ENCODE measurements around the gene YBX3.
A peak's percentile ranks its signal among the peaks of the same experiment; 100 is the strongest.

The YBX3 gene

DNA sequence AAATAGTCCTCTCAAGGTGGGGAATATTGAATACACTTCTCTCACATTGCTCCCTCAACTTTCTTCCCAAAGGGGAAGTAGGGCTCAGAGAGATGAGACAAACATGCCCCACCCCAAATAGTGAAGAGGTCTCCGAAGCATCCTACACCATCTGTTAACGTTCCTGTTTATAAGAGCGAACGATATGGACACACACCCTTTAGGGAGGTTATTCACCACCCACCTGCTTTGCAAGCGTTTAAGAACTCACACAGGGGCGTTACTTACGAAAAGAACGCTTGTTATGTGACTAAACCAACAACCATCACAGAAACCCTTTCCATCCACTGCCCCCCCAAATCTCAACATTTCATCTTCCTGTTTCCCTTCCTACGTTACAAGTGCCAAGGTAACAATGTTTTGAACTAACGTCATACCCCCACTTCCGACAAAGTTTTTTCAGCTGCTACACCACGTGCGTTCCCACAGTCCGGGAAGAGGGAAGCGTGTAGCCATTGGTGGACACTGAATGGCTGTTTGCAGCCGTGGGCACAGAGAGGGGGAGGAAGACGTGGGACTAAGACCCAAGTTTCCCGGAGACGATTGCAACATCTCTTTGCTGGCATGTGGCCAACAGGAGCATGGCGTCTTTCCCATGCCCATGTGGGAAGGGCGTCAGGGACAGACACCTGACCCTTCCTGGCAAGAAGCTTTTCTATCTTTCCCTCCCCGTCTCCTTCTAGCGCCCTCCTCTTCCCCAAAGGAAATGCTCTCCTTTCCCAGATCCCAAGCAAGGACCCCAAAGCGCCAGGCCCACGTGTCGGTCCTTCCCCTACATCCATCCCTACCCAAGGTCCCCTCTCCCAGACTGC lies 1.2 kb downstream of the YBX3 start:
- DNase-seq (ENCODE audit: low read depth): peak; percentile 97

DNA sequence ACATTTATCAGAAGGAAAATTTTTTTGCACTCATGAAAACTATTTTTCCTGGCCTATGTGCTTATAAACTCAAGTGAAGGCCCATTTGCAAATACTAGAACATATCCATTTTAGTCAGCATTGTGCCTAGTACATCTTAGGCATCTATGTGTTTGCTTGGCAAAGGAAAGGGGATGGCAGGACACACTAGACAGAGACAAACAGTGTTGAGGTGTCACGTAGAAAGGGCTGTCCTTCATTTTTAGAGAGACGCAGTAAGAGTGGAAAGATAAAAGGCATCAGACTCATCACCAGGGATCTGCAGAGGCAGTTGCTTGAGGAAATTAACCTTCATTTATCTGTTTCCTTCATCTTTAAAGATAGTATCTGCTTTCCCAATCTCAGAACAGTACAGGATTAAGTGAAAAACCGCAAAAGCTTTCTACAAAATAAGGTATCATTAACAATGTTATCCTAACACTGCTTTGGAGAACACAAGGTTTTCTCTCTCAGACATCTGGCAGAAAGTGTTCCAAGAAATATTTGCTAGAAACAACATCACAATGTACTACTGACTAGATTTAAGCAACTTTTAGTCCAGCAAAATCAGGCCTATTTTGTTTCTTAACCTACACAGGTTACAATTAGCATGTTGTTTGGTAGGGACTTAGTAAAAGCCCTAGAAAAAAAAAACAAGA lies 2.0 kb downstream of the YBX3 start:
- DNase-seq (ENCODE audit: low read depth): peak; percentile 15

DNA sequence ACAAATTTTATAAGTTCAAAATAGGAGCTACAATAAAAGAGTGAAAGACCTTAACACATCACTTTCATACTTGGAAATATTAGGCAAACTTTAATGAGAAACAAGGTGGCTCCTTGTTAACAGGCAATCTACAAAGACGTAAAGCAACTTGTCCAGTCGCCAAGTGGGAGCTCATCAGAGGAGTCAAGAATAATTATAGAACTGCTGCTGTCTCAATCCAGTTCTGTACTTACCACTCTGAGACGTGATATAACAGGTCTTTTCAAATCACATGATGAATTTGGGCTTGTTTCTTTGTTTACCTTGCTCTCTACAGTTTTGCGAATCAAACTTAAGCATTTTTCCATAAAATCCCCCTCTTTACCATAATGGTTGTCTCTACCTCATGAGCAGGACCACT lies 3.6 kb downstream of the YBX3 start:
- no peak for DNase-seq (ENCODE audit: low read depth)

DNA sequence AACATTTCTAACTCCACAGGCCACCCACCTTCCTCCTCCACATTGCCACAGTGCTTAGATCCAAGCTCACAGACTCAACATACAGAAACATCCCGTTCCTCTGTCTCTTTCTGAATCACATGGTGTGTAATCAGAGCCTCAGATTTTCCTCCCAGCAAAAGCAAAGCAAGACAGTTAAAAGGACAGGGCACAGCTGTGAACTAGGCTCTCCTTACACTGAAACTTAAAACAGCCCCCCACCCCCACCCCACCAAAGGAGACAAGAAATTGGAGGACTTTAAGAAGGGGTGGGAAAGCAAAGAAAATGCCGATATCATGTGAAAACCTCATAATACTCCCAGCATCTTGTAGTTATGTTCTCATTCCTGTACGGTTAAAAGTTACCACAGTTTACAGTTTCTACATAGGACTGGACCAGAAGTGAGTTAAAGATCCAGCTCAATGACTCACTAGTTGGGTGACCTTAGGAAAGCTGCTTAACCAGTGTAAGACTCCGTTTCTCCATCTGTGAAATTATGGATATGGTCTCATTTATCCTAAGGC lies 4.8 kb downstream of the YBX3 start:
- DNase-seq (ENCODE audit: low read depth): peak; percentile 77

DNA sequence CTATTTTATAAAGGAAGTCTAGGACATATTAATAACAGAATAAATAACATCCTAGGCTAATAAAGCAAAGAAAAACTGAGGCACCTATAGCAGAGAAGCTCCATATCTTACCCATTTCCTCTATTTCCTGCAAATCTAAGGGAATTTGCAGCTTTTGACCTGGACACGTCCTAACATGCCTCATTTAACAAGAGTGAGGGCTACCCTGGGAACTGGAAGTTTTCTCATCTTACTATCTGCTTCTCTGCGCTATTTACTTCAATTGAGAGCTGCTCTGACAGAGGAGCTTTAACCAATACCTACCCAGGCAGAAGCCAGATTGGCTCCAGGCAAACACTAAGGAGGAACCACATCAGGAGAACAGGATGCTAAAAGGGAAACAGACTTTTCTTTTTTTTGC lies 5.7 kb downstream of the YBX3 start:
- DNase-seq (ENCODE audit: low read depth): peak; percentile 19

DNA sequence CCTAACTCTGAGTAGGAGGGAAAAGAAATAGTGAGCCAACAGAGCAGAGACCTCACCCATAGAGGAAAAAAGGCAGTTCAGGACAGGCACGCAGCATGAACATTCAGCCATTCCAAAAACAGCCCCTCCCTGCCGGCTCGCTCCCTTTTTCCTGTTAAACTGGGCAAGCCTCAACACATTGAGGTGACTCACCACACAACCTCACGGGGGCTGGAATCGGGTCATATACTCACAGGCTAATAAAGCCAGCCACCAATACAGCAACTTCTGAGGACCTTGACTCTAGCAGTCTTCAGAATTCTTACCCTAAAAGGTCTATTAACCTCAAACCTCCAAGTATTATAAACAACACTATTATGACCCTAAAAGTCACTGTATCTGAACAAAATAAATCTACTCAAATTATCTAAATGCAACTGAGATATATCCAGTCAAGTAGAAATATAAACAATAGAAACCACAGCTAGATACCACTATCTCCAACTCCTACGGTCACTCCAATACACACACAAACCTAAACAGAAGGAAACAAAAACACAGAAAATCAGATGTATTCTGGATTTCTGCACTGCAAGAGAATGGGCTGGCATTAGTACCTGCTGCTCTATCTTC lies 6.3 kb downstream of the YBX3 start:
- DNase-seq (ENCODE audit: low read depth): peak; percentile 92

DNA sequence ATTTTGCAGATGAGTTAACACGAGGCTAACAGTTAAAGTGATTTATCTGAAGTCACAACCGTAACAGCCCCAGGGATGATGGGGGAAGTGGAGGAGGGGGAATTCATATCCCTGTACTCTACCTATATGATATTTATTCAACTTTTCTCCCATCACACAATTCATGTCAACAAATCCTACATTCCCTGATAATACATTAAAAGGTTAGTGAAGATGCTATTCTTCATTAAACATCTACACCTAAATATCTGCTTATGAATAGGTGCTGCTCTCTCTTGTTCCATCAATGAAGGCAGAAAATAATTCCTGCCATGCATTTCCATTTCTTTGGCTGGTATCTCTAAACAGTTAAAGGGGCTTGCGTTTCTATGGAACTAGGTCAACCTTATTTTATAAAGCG lies 6.8 kb downstream of the YBX3 start:
- no peak for DNase-seq (ENCODE audit: low read depth)

DNA sequence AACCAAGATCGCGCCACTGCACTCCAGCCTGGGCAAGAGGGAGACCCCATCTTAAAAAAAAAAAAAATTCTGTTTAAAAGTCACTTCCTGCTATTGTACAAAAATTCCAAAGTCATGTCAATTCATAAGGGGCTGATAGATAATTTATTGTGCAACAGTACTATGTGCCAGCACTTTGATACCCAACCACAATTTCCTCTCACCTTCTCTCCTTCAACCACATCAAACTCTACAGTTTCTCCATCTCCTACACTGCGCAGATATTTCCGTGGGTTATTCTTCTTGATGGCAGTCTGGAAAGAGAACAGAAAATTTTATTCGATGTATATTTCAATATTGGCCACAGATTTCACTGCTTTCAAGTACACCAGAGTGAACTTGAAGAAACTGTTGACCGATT lies 7.6 kb downstream of the YBX3 start:
- DNase-seq (ENCODE audit: low read depth): no peak

DNA sequence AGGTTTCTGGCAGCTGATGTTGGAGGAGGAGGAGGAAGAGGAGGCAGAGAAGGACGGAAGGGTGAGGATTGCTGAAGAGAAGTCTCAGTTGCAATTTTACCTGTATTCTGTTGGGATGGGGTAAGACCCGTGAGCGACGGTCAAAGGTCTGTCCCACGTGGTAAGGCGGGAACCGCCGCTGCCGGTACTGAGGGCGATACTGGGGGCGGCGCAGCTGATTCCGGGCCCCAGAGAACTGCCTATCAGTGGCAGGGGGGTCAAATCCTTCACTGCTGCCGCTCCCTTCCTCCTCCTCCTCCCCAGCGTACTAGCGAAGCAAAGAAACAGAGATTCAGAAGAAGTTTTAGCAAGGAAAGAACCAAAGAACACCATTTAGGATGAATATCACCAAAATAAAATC lies 13.3 kb downstream of the YBX3 start:
- no peak for DNase-seq (ENCODE audit: low read depth)

DNA sequence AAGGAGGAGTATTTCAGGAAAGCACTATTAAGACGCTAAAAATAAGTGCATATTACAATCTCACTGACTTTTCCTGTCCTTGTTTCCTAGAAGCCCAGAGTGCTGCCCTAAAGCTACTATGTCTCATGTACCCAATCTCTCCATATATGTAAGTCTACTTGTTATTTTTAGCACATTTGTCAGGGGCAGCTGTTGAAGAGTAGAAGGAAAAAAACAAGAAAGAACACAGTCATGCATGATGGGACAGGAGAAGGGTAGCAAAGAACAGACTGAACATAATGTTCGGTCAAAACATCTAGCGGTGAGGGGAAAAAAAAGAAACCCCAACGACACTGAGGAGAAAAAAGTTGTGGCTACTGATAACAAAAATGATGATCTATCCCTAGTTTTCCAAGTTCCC lies 14.3 kb downstream of the YBX3 start:
- no peak for DNase-seq (ENCODE audit: low read depth)

DNA sequence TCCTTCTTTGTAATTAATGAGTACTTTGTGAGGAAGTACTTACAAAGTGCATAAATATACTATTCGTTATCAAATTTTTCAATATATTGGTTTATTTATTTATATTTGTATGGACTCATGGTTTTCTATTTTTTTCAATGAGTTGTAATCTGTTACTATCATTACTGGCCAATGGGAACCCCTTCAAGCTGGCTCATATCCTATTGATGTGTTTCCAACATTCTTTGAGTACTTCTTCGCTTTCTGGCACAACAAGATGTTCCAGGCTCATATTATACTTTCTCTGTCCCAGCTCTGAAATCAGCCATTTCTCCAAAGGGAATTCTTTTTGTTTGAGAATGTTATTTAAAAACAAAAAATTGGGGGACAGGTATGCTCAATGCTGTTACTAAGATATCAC lies 17.5 kb downstream of the YBX3 start:
- DNase-seq (ENCODE audit: low read depth): no peak

DNA sequence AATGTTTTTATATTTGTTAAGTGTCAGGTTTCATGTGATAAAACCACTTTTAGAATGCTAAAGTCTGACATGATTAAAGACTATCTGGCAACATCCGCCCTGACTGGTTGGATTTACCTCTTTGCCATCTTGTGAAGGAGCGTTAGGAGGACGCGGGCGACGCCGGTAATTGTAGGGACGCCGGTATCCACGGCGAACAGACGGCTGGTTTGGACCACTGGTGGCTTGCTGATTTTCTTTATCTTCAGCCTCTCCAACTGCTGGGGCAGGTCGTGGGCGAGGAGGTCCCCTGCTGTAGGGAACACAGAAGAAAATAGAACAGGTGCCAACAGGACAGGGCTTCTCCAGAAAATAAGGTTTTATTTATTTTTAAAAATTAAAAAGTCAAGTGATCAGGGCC lies 21.3 kb downstream of the YBX3 start:
- no peak for DNase-seq (ENCODE audit: low read depth)

DNA sequence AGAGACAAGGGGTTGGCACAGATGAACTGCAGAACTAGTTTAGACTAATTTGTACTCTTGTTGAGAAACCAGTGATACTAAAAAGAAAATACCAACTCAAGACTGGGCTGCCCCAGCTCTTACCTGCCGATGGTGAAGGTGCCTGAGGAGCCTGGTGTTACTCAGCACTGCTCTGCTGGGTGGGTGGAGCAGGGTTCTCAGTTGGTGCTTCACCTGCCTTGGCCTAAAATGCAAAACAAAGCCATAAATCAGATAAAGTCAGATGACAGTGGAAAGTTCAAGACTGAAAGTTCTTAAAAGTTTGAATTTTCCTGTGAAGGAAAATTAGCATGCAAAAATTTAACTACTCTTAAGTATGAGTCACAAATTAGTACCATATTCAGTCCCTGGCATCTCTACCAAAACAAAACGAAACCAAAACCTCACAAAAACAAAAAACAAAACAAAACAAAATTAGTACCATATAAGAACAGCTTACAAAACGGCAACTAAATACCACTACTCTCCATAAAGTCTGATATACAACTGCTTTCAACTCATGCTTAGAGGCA lies 21.9 kb downstream of the YBX3 start:
- DNase-seq (ENCODE audit: low read depth): no peak

DNA sequence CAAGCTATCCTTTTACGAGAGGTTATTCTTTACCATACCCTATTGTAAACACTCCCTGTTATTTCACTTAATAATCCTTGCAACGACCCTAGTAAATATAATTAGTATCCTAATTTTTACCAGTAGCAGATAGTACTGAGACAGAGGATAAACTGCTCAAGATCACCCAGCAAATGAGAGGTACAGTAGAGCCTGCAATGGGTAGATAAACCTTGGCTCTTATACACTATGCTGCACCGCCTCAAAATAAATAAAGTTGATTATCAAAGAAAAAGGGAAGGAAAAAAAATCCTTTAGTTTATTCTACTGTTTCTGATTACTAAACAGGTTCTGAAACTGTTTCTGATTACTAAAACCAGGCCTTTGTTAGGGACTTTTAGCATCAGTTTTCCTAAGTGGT lies 22.5 kb downstream of the YBX3 start:
- DNase-seq (ENCODE audit: low read depth): no peak

DNA sequence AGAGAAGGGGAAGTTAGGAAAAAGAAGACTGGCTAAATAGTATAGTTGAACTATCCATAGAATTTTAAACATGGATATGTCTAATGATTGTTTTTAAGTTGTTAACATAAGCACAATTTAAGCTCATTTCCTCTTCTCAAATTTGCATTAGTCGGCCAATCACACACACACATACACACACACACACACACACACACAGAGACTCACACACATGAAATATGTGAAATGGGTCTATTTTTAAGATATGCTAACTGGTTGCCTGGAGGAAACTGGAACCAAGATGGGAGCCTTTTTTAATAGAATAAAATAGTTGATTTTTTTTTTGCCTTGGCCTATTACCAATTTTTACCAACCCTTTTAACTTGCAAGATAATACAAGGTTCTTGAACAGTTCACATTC lies 25.3 kb downstream of the YBX3 start:
- no peak for DNase-seq (ENCODE audit: low read depth)

DNA sequence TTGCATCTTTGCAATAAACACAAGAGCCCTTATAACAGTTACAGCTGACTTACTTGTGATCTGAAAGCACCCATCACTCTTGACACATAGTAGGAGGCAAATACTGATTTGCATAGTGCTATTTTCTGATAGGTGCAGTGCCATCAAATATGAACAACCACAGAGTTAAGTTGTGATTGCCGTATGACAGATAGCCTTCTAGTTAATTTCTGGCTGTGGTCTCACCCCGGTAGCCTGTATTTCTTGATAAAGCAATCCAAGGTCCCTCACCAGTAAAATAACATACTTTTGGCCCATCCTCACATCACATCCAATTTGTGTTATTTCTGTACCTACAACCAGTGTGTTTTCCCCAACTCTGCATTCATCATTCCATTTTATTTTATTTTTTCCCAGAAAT lies 26.0 kb downstream of the YBX3 start:
- DNase-seq (ENCODE audit: low read depth): no peak

DNA sequence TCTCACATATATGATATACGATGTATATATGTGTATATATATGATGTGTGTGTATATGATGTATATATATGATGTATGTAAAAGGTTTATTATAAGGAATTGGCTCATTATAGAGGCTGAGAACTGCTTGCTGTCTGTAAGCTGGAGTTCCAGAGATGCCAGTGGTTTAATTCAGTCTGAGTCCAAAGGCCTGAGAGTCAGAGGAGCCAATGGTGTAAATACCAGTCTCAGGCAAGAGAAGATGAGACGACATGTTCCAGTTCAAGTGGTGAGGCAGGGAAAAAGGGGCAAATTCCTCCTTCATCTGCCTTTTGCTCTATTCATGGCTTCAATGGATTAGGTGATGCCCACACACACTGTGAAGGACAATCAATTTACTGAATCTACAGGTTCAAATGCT lies 32.2 kb downstream of the YBX3 start:
- no peak for DNase-seq (ENCODE audit: low read depth)

DNA sequence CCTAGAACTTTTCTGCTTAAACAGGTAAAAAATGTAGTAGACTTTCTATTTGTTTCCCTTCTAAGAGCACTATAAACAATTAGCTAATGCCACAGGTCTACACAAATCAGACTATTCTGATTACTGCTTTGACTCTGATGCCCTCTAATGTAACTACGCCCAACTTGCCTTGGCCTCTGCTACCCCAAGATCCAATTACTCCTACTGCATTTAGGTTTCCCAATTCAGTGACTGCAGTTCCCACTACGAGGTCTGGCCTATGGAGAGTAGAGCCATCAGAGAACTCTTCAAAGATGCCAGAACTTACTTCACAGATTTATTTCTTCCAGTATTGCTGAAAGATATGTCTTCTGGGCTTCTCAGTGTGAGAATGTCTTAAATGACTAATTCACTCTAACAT lies 34.0 kb downstream of the YBX3 start:
- DNase-seq (ENCODE audit: low read depth): no peak

DNA sequence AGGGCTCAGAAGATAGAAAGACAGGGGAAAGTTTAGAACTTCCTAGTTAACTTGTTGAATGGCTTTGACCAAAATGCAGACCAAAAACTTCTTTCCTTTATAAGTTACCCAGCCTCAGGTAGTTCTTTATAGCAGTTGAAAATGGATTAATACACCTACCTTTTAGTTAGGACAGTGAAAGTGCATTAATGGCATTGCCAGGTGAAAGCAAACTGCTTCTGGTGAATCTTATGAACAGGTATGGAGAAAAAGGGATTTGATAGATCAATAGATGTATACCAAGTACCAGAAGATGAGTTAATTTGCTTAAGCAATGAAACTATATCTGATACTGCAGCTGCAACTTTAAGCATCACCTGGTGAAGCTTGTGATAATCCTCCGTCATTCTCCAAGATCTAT lies 35.1 kb downstream of the YBX3 start:
- DNase-seq (ENCODE audit: low read depth): no peak

DNA sequence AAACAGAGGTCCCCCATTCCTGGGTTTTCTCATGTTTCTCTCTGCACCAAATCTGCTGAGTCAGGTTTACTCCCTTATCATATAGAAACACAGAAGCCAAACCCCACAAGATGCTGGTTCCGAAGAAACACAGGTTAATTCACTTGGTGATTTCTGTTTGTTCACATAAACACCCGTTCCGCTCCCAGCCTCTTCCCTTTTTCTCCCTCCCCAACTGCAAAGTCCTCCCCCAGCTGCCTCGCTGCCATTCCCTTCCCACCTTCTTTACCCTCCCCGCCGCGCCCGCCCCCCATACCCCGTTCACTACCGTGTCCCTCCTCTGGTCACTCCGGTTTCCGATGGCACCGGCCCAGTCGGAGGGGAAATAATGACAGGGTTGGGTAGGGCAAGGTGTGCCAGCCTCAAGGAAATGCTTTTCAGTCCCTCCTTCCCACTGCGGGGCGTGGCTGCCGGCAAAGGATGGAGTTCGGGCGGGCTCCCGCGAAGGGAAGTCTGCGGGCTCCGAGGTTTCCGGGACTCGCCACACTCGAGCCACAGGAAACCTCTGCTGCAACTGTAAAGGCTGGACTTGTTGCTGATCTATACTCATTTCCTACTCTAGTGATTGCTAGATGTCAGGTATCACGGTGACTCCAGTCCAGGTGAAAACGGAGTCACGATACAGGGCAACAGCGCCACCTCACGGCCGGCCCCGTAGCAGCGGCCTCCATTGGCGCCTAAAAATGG lies 49.3 kb downstream of the YBX3 start, which contains the start of gene STYK1:
Gene STYK1 (minus strand): TSS at position 394 of the 726 bp plus-strand sequence. CDS start 39,434 bp downstream, outside the sequence.
- peak; percentile 77 for DNase-seq (ENCODE audit: low read depth)

DNA sequence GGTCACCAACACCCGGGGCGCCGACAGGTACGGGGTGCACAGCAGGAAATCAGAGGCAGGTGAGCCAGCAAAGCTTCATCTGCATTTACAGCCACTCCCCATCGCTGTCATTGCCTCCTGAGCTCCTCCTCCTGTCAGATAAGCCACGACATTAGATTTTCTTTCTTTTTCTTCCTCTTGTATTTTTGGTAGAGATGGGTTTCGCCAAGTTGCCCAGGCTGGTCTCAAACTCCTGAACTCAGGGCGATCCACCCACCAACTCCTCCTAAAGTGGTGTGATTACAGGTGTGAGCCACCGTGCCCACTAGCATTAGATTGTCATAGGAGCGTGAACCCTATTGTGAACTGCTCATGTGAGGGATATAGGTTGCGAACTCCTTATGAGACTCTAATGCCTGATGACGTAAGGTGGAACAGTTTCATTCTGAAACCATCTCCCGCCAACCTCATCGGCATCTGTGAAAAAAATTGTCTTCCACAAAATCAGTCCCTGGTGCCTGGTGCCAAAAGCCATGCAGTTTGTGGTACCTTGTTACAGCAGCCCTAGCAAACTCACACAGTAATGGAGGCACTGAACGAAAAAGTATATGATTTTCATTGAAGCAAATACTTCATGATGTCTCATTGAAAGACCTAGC lies 50.8 kb downstream of the YBX3 start:
- DNase-seq (ENCODE audit: low read depth): no peak

Measured in ELR (cell line).